NCI-H1092 treated with DMSO at 0.1 percent for 48 hours (cell line): Measurements from ENCODE around the gene KLHL12.
A peak's percentile ranks its signal among the peaks of the same experiment; 100 is the strongest.
"Not testable (repeated sequence)": the region's sequence is repeated elsewhere in the genome, so short reads cannot be mapped to it uniquely, and the experiment has no call there.

Experiments used
- DNase-seq: peaks from one replicate; lab custom pipeline; 2025; lab: John Stamatoyannopoulos, UW

Gene KLHL12

GRCh38 chr1:202951437-202951836 is 24.4 kb upstream of the KLHL12 start:
- no peak for DNase-seq

DNA sequence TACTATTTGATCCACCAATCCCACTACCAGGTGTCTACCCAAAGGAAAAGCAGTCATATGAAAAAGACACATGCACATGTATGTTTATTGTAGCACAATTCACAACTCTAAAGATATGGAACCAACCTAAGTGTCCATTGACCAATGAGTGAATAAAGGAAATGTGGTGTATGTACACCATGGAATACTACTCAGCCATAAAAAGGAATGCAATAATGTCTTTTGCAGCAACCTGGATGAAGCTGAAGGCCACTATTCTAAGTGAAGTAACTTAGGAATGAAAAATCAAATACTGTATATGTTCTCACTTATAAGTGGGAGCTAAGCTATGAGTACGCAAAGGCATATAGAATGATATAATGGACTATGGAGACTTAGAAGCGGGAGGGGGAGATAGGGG is 18.4 kb upstream of the KLHL12 start:
- DNase-seq = no peak

DNA sequence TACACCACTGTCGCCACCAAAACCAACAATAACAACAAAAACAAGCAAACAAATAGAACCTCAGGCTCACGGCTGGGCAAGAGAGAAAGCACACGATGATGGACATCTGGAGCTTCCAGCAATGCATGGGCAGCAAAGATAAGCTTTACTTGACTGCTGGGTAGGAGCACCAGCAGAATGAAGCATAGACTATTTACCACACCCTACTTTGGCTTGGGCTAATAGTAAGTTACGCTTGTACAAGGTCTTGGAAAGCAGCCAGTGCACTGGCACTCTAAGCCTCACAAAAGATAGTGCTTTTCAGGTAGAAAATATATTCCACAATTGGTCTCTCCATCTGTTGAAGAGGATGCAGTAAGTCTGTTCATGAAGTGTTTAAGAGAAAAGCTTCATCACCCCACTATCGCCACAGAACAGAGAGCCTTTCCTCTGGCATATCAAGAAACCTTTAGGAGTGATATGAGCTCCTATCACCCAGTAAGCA is 17.4 kb upstream of the KLHL12 start:
- DNase-seq = no peak

- no peak for DNase-seq
Observed at GRCh38 chr1:202942426-202942825, 15.4 kb upstream of the KLHL12 start.

DNA sequence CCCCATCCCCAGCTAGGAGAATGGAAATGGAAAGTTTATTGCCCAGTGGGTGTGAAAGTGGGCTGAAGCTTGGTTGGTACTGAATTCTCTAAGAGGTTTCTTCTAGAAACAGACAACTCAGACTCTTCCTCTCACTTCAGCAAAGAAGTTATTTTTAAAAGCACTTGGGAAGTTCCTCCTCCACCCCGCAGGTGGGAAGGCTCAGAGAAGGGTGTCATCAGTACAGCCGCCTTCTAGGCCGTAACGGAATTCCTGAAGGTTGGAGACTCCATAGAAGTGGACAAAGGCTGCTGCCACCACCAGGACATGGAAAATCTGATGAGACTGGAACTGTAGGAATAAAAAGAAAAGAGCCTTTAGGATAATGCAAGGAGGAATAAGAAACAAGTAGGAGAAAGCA is 14.3 kb upstream of the KLHL12 start:
- no peak for DNase-seq

DNA sequence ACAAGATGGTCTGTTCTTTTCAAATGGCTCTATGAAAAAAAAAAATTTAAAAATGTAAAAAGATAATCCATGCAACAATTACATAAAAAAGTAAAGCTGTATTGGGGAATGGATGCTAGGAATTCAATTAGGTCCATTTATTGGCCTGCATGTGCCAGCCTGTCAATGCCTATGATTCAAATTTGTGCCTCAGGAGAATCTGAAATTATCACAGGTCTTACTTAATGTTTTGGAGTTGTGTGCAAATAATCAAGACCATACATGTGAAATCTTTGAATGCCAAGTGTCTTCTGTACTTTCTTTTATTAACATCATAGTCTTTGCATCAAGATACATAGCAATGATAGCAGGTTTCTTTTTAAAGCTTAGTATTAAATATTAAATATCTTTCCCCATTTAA is 13.5 kb upstream of the KLHL12 start:
- DNase-seq = no peak

DNA sequence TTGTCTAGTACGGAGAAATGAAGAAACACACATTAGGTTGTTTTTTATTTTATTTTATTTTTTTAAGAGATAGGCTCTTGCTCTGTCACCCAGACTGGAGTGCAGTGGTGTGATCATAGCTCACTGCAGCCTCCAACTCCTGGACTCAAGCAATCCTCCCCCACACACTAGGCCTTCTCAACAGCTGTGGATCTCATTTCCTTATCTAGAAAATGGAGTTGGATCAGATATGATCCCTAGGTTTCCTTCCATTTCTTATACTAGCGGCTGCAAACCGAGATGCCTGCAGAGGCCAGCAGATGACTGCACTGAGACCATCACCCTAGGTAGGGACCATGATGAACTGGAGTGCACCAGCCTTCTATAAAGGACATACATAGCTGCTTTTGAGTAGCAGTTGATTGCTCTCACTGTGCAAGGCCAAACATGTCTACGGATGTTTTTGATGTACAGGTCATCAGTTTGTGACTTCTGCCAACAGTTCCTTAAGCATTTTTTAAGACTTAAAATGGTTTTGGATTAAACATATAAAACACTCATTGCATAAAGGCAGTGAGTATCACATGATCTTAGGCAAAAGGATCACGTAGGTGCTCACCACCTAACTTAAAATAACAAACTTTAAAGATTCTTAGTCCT is 11.4 kb upstream of the KLHL12 start:
- DNase-seq = peak; percentile 10

DNA sequence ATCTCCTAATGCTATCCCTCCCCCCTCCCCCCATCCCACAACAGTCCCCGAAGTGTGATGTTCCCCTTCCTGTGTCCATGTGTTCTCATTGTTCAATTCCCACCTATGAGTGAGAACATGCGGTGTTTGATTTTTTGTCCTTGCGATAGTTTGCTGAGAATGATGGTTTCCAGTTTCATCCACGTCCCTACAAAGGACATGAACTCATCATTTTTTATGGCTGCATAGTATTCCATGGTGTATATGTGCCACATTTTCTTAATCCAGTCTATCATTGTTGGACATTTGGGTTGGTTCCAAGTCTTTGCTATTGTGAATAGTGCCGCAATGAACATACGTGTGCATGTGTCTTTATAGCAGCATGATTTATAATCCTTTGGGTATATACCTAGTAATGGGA is 9.4 kb upstream of the KLHL12 start:
- not testable (repeated sequence) for DNase-seq

DNA sequence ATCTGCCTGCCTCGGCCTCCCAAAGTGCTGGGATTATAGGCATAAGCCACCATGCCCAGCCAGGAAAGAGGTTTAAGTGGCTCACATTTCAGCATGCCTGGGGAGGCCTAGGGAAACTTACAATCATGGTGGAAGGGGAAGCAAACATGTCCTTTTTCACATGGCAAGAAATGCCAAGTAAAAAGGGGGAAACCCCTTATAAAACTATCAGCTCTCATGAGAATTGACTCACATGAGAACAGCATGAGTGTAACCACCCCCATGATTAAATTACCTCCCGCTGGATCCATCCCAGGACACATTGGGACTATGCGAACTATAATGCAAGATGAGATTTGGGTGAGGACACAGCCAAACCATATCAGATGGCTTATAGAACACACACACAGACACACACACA is 8.8 kb upstream of the KLHL12 start:
- DNase-seq = no peak

GRCh38 chr1:202934755-202935154 is 7.7 kb upstream of the KLHL12 start:
- DNase-seq = no peak

GRCh38 chr1:202932476-202932875 is 5.4 kb upstream of the KLHL12 start:
- no peak for DNase-seq

DNA sequence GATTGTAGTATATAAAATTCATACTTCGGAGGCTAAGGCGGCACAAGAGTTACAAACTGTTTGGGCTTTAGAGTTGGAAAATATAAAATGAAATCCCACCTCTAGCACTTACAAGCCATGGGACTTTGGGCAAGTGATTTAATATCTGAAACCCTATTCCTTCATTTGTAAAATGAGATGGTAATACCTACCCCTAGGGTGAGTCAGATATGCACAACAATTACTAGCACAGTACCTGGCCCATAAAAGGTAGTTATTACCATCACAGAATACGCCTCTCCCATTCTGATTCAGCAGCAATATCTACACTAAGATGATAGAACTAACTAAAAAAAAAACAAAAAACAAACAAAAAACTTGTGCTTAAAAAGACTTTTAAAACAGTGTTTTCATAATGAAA is 3.5 kb downstream of the KLHL12 start:
- no peak for DNase-seq

DNA sequence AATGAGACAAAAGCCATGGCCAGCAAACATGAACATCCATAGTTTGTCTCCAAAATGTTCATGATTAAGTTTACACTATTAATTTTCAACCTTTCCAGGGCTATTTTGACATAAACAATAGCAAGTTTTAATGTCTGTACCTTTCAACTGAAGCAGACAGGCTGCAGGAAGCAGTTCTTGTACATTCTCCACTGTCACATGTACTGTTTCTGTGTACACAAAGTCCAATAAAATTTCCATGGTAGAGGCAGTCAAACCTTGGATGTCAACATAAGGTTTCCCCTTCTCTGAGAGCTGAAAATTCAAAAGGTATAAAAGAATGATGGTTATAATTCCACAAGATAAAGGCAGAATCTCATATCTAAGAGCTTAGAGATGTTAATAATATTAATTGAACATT is 7.4 kb downstream of the KLHL12 start:
- DNase-seq = no peak

GRCh38 chr1:202915146-202915545 is 11.9 kb downstream of the KLHL12 start:
- no peak for DNase-seq

DNA sequence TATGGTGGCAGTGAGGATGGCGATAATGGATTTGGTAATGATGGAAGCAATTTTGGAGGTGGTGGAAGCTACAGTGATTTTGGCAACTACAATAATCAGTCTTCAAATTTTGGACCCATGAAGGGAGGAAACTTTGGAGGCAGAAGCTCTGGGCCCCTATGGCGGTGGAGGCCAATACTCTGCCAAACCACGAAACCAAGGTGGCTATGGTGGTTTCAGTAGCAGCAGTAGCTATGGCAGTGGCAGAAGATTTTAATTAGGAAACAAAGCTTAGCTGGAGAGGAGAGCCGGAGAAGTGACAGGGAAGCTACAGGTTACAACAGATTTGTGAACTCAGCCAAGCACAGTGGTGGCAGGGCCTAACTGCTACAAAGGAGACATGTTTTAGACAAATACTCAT is 14.6 kb downstream of the KLHL12 start:
- DNase-seq = not testable (repeated sequence)

DNA sequence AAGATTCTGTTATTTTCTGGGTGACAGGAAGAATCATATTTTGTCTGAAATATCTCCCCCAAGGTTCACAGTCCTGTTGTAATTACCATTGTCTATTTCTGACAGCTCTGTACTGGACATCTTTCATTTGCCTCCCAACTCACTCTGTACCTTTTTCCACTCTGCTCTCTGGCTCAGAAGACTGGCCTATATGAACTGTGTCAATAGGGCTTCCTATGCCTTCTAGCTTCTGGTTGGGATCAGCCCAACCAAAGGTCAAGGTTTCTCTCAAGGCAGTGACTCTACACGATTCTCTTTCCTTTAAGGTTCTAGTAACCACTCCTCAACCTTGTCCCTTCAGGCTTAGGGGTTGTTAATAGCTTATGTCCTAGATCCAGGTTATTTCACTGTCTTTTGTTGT is 17.5 kb downstream of the KLHL12 start:
- no peak for DNase-seq

- DNase-seq = no peak
Observed at GRCh38 chr1:202908998-202909397, 18.0 kb downstream of the KLHL12 start.

DNA sequence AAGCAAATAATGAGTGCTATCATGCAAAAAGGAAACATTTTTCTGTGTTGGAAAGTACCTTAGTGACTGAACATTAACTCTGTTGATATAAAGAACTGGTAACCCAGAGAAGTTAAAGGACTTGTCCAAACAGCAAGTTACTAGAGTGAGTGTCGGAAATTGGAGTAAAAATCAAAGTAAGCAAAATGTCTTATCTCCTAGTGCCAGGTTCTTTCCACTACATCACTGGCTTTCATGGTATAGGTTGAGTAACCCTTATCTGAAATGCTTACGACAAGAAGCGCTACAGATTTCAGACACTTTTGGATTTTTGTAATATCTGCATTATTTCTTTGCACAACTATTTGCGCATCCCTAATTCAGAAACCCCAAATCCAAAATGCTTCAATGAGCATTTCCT is 21.7 kb downstream of the KLHL12 start:
- DNase-seq = no peak

DNA sequence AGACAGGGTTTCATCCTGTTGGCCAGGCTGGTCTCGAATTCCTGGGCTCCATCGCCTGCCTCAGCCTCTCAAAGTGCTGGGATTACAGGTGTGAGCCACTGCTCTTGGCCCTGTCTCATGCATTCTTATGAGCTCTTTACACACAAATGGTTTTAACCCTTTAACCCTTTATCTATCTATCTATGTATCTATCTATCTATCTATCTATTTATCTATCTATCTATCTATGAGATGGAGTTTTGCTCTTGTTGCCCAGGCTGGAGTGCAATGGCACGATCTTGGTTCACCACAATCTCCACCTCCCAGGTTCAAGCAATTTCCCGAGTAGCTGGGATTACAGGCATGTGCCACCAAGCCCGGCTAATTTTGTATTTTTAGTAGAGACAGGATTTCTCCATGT is 23.2 kb downstream of the KLHL12 start:
- DNase-seq = not testable (repeated sequence)

GRCh38 chr1:202901555-202901954 is 25.5 kb downstream of the KLHL12 start:
- no peak for DNase-seq

GRCh38 chr1:202892501-202892900 is 34.5 kb downstream of the KLHL12 start:
- DNase-seq = no peak

- no peak for DNase-seq
Observed at GRCh38 chr1:202890392-202890791, 36.6 kb downstream of the KLHL12 start.

- peak; percentile 99 for DNase-seq
Observed at GRCh38 chr1:202888531-202889360, 38.3 kb downstream of the KLHL12 start, which contains the start of gene RABIF. RABIF (minus strand) TSS chr1:202889149; CDS start chr1:202889098, 51 bp downstream.

GRCh38 chr1:202888221-202888530 is 38.9 kb downstream of the KLHL12 start:
- DNase-seq = peak; percentile 71
